Esophagus squamous epithelium (tissue), 5 donors: ENCODE measurements around the gene RASA4B. TPM values are rescaled to one million over a fixed set of nuclear protein-coding genes. Genes with fewer than 3 reads are reported as not detected.
A peak's percentile ranks its signal among the peaks of the same experiment; 100 is the strongest.
"Not testable (repeated sequence)": the region's sequence is repeated elsewhere in the genome, so short reads cannot be mapped to it uniquely, and the experiment has no call there.

ENCODE experiments used
- DNase-seq: peaks from one replicate; lab custom pipeline; 2025; lab: John Stamatoyannopoulos, UW
- H3K27ac ChIP-seq, 4 donors: fragments of 200-600 bp; sonication (generic); one replicate each; pipeline ENCODE4 v1.5.1; 2016 to 2019; ENCODE audit warnings: mild to moderate bottlenecking in 1 of 4
- H3K27me3 ChIP-seq, 4 donors: fragments of 200-600 bp; sonication (generic); 1 replicate in 3 of 4; 2 replicates in 1 of 4; pipeline versions ENCODE4 v1.5.1 to v1.6.0; 2017 to 2021; ENCODE audit warnings: antibody characterized with exemption in 1 of 4
- H3K36me3 ChIP-seq, 3 donors: fragments of 200-600 bp; sonication (generic); one replicate each; pipeline ENCODE4 v1.5.1; 2016 to 2019
- H3K4me1 ChIP-seq, 3 donors: fragments of 200-600 bp; sonication (generic); one replicate each; pipeline ENCODE4 v1.5.1; 2017 to 2019
- H3K4me3 ChIP-seq, 4 donors: fragments of 200-600 bp; sonication (generic); 1 replicate in 3 of 4; 2 replicates in 1 of 4; pipeline ENCODE4 v1.5.1; 2016 to 2019; ENCODE audit warnings: mild to moderate bottlenecking in 2 of 4, moderate library complexity in 1 of 4
- H3K9me3 ChIP-seq, 3 donors: fragments of 200-600 bp; sonication (generic); one replicate each; pipeline ENCODE4 v1.5.1; 2016 to 2019
- CTCF ChIP-seq, 6 experiments: fragments of 450-650 bp in 4 of 6; fragments of 200-600 bp in 2 of 6; sonication (generic) in 2 of 6; IDR thresholded peaks; one replicate each; pipeline ENCODE4 v1.5.1; 2016 to 2019; ENCODE audit warnings: antibody characterized with exemption in 6 of 6, mild to moderate bottlenecking in 4 of 6, moderate library complexity in 4 of 6
- POLR2A ChIP-seq, 4 donors: fragments of 450-650 bp; IDR thresholded peaks; one replicate each; pipeline ENCODE4 v1.6.1; 2017; ENCODE audit warnings: antibody characterized with exemption in 4 of 4, mild to moderate bottlenecking in 4 of 4, moderate library complexity in 3 of 4
- WGBS, 2 donors: methylation state at CpG; one replicate each; pipeline ENCODE4 v1.1.5; 2018; 5-methylcytosine and 5-hydroxymethylcytosine counted together
- intact Hi-C: fragments of 100-400 bp; cut with DNase I; formaldehyde crosslinking; loops from one replicate; pipeline ENCODE4 v1.15.0; 2022
- total RNA-seq, 4 donors: library from RNA; depleted of rRNA; stranded (reverse); fragments of >200 nt; gene quantifications; one replicate each; pipeline ENCODE4 v1.1.0, GENCODE V29; 2016
- donor health status: DM: yes; HTN: yes; CAD: no.

Gene RASA4B
- total RNA-seq, 4 donors from 2014 or later: 0.97 to 4.2 (median 1.9) TPM

DNA sequence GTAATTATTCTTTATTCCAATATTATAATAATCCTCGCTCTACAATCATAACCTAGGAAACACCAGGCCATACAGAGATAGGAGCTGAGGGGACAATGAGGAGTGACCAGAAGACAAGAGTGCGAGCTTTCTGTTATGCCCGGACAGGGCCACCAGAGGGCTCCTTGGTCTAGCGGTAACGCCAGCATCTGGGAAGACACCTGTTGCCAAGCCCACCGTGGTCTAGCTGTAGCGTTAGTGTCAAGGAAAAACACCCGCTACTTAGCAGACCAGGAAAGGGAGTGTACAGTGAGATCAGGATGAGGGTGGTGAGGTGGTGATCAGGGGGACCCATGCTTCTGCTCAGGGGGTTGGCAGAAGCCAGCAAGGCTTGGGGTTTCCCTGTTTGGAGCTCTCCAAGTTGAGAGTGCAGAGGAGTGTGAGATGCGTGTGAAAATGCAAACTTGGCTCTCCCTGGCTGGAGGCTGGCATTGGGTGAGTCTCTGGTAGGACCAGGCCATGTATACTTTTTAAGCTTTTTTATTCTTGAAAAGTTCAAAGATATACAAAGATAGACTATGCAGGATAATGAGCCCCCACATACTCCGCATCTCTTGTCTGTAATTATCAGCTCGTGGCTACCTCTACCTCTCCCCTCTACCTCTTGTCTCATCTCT, 37.5 kb downstream of the RASA4B start:
- intact Hi-C loops, H3K27ac ChIP-seq, H3K4me1 ChIP-seq, DNase-seq, H3K9me3 ChIP-seq, H3K36me3 ChIP-seq, H3K27me3 ChIP-seq, H3K4me3 ChIP-seq: not testable (repeated sequence)
- peak; percentile 13 to 51 (median 35) for TF ChIP-seq CTCF (IDR thresholded peaks at IDR 0.05)
- WGBS, 2 donors: 3 to 8% methylated on average over 6 to 8 of the region's 11 CpGs

DNA sequence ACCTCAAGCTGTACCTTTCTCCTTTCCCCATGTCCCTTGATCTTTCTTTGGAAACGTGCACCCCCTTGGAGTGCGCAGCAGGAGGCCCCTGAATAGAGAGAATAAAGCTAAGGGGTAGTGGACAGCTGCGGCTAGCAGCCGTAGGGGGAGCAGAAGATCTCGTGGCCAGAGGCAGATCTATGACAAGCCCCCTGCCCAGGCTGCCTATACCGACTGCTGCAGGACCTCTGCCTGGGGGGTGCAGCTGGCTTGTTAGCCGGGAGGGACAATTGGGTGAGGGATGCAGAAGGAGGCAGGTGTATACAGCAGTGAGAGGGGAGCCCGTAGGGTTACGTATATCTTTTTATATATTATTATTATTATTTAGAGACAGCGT, 38.4 kb downstream of the RASA4B start:
- H3K9me3 ChIP-seq, H3K27ac ChIP-seq, intact Hi-C loops, DNase-seq, H3K27me3 ChIP-seq, H3K4me1 ChIP-seq: not testable (repeated sequence)
- Histone ChIP-seq H3K4me3 (peak overlapping the region in 1 of 4 donors; percentile 68), H3K36me3 (peaks cover 0 to 14% (median 0%) of the 10 kb centered on the region in 3 donors)
- 40% methylated on average over 1 of the region's 10 CpGs; no CpG with 5 or more reads in 1 of the 2 donors for WGBS, 2 donors

DNA sequence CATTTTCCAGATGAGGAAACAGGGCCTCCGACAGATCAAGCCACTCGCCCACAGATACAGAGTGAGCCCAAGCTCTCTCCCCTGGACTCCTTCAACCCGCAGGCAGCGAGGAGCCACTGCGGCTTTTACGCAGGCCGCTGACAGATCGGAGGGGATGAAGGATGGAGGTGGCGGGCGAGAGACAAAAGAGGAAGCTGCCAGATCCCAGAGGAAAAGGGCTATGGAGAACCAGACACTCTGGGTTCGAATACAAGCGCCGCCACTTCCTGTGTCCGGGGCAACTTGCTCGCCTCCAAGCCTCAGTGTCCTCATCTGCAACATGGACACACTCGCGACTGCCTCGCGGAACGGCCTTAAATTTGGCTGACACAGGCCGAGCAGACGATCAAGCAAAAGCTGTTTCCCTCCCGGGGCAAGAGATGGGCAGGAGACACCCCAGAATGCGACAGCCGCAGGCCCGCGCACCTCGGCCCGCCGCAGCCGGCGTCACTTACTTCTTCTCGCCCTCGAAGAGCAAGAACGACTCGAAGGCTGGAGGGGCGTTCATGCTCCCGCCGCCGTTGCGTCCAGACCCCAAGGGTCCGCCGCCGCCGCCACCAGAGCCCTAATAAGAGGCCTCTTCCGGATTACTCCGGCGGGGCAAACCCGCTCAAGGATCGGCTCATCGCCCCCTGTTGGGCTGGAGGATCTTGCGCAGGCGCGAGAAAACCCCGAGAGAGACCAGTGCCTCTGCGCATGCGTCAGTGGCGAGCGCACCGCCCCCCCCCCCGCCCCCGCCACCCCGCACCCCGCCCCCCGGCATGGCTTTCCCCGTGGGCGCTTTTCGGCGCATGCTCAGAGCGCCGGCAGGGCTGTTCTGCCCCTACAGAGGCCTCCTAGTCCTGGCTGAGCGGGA, 39.0 kb downstream of the RASA4B start, which contains the start of gene POLR2J:
TSS of gene POLR2J (minus strand) at position 609 of the 895 bp plus-strand sequence. CDS start at position 547, 62 bp downstream.
- Histone ChIP-seq H3K27ac (peak within 1 kb of the TSS; percentile 55 to 79 (median 68)), H3K36me3 (peaks cover under 1 to 21% (median 2%) of the 10 kb centered on the region in 3 donors), H3K4me3 (peak within 1 kb of the TSS; percentile 34 to 68 (median 58))
- H3K4me1 ChIP-seq, DNase-seq, intact Hi-C loops, H3K27me3 ChIP-seq, H3K9me3 ChIP-seq: not testable (repeated sequence)
- WGBS, 2 donors: 0% methylated on average over 6 of the region's 72 CpGs; no CpG with 5 or more reads in 1 of the 2 donors
- TF ChIP-seq CTCF (IDR thresholded peaks at IDR 0.05) (peak in 5 of 6 experiments; percentile 37 to 48 (median 44)), POLR2A (IDR thresholded peaks at IDR 0.05) (peak in 2 of 4 donors; percentile 28 to 41)

- H3K27ac ChIP-seq, intact Hi-C loops, H3K4me1 ChIP-seq, H3K27me3 ChIP-seq, H3K4me3 ChIP-seq, H3K9me3 ChIP-seq, DNase-seq: not testable (repeated sequence)
- no CpG with 5 or more reads among the region's 19 CpGs for WGBS, 2 donors
- peaks cover 3 to 49% (median 6%) of the 10 kb centered on the region in 3 donors for H3K36me3 ChIP-seq
Measured at GRCh38 chr7:102474736-102475435, 42.7 kb downstream of the RASA4B start.

DNA sequence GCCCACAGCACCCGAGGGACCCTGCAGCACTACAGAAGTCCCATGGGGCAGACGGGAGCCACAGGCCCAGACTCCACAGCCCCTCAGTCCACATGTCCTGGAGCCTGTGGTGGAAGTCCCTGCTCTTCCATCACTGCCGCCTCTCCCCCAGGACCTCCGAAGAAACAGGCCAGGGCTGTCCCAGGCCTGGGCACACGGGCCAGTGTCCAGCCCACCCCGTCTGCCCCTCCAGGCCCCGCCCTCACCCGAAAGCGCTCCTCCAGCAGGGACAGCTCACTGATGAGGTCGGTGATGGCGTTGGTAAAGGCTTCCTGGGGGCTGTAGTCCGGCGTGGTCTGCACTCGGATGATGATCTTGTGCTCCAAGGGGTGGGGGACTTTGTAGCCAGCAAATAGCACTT, 43.5 kb downstream of the RASA4B start:
- DNase-seq, H3K27ac ChIP-seq, intact Hi-C loops, H3K9me3 ChIP-seq, H3K27me3 ChIP-seq, H3K4me3 ChIP-seq, H3K4me1 ChIP-seq: not testable (repeated sequence)
- WGBS, 2 donors: no CpG with 5 or more reads among the region's 14 CpGs
- H3K36me3 ChIP-seq: peaks cover 3 to 57% (median 6%) of the 10 kb centered on the region in 3 donors

GRCh38 chr7:102473271-102473991, 44.1 kb downstream of the RASA4B start:
- Histone ChIP-seq H3K9me3 (no peaks in the 10 kb centered on the region), H3K4me1 (no peaks in the 10 kb centered on the region), H3K27me3 (no peaks in the 10 kb centered on the region), H3K4me3 (no peak overlapping the region), H3K27ac (no peak overlapping the region), H3K36me3 (peaks cover 3 to 63% (median 6%) of the 10 kb centered on the region in 3 donors)
- WGBS, 2 donors: 90 to 94% methylated on average over 7 to 8 of the region's 23 CpGs
- DNase-seq: no peak
- intact Hi-C loops: no loop called here
- no peak for TF ChIP-seq POLR2A (IDR thresholded peaks at IDR 0.05)
- no peak for TF ChIP-seq CTCF (IDR thresholded peaks at IDR 0.05)
